ENCODE measurements around the gene EMD.
A peak's percentile ranks its signal among the peaks of the same experiment; 100 is the strongest.

- TF ChIP-seq MAX (IDR thresholded peaks at IDR 0.05; ENCODE audit: low read depth) (no peak), CTCF (IDR thresholded peaks at IDR 0.05) (peak; percentile 51), SMC3 (IDR thresholded peaks at IDR 0.05; ENCODE audit: low read depth, low read length) (no peak), YY1 (IDR thresholded peaks at IDR 0.05; ENCODE audit: low read depth) (no peak), ELF1 (IDR thresholded peaks at IDR 0.05) (no peak), POLR2AphosphoS5 (IDR thresholded peaks at IDR 0.05; ENCODE audit: low read depth, low read length) (no peak), ZBTB33 (IDR thresholded peaks at IDR 0.05; ENCODE audit: borderline replicate concordance, low read depth) (no peak), TAF1 (IDR thresholded peaks at IDR 0.05; ENCODE audit: borderline replicate concordance, low read depth, low read length) (no peak), RCOR1 (IDR thresholded peaks at IDR 0.05; ENCODE audit: low read length) (no peak), USF1 (IDR thresholded peaks at IDR 0.05; ENCODE audit: borderline replicate concordance, low read depth) (no peak), IRF3 (IDR thresholded peaks at IDR 0.05; ENCODE audit: low read depth, low read length) (no peak), EP300 (IDR thresholded peaks at IDR 0.05; ENCODE audit: borderline replicate concordance in 1 of 2, low read depth in 1 of 2, low read length in 1 of 2) (no peak), REST (IDR thresholded peaks at IDR 0.05; ENCODE audit: low read depth, low read length) (no peak)
Observed at GRCh38 chrX:154384284-154384892, 5.3 kb downstream of the EMD start.
